Lower lobe of right lung (tissue), 2 donors: ENCODE measurements around the gene SHQ1. TPM values are rescaled to one million over a fixed set of nuclear protein-coding genes. Genes with fewer than 3 reads are reported as not detected.

ENCODE experiments used
- ATAC-seq, 2 donors: fragments of 200-7000 bp; cut with Tn5 transposase; one replicate each; pipeline ENCODE4 v1.9.1; 2020 to 2022; ENCODE audit warnings: mild to moderate bottlenecking in 2 of 2, moderate library complexity in 2 of 2
- DNase-seq: peaks from one replicate; pipeline ENCODE4 v3.0.0-alpha.2; 2020
- H3K27ac ChIP-seq: fragments of 200-600 bp; one replicate; pipeline ENCODE4 v1.8.0; 2022
- H3K27me3 ChIP-seq: fragments of 200-600 bp; one replicate; pipeline ENCODE4 v1.8.0; 2022; ENCODE audit warnings: low read depth
- H3K36me3 ChIP-seq: fragments of 200-600 bp; one replicate; pipeline ENCODE4 v1.8.0; 2022; ENCODE audit warnings: mild to moderate bottlenecking
- H3K4me1 ChIP-seq: fragments of 200-600 bp; one replicate; pipeline ENCODE4 v1.8.0; 2022
- H3K4me3 ChIP-seq: fragments of 200-600 bp; one replicate; pipeline ENCODE4 v1.8.0; 2022; ENCODE audit warnings: mild to moderate bottlenecking
- H3K9me3 ChIP-seq: fragments of 200-600 bp; one replicate; pipeline ENCODE4 v1.8.0; 2022
- CTCF ChIP-seq: fragments of 200-600 bp; IDR thresholded peaks from one replicate; pipeline ENCODE4 v1.8.0; 2022; ENCODE audit warnings: antibody characterized with exemption, mild to moderate bottlenecking
- intact Hi-C: fragments of 100-400 bp; cut with DNase I; formaldehyde crosslinking; loops from one replicate; pipeline ENCODE4 v1.11.0; 2022
- total RNA-seq: library from RNA; stranded (reverse); fragmentation: NEBNext Ultra II Directional; extraction: Animal tissue kit (Norgen Biotek cat#: 25700); gene quantifications from one replicate; pipeline ENCODE4 v1.2.1, GENCODE V29; 2021
- donor health status: DM: no; HTN: yes; CAD: no; lungs with severe emphysema.

The SHQ1 gene
- total RNA-seq, 1 donor from 2014 or later: 16.8 TPM

- intact Hi-C loops: no loop called here
- ATAC-seq: no peak
- no peak for TF ChIP-seq CTCF
- Histone ChIP-seq H3K27ac (no peak overlapping the region), H3K27me3 (no peaks in the 10 kb centered on the region), H3K4me3 (no peak overlapping the region), H3K36me3 (peaks cover 5% of the 10 kb centered on the region), H3K9me3 (no peaks in the 10 kb centered on the region), H3K4me1 (no peaks in the 10 kb centered on the region)
- no peak for DNase-seq
Observed at GRCh38 chr3:72786668-72787067, 61.6 kb downstream of the SHQ1 start.

- H3K27ac ChIP-seq: no peak overlapping the region
- no peak overlapping the region for H3K4me3 ChIP-seq
- intact Hi-C loops: no loop called here
- no peaks in the 10 kb centered on the region for H3K27me3 ChIP-seq
- peaks cover 13% of the 10 kb centered on the region for H3K36me3 ChIP-seq
- H3K9me3 ChIP-seq: no peaks in the 10 kb centered on the region
- no peaks in the 10 kb centered on the region for H3K4me1 ChIP-seq
- DNase-seq: no peak
- no peak for TF ChIP-seq CTCF
- no peak for ATAC-seq
Observed at GRCh38 chr3:72784226-72784625, 64.0 kb downstream of the SHQ1 start.

- Histone ChIP-seq H3K27me3 (no peaks in the 10 kb centered on the region), H3K27ac (no peak overlapping the region), H3K4me1 (no peaks in the 10 kb centered on the region), H3K9me3 (no peaks in the 10 kb centered on the region), H3K4me3 (no peak overlapping the region), H3K36me3 (peaks cover 13% of the 10 kb centered on the region)
- ATAC-seq: no peak
- intact Hi-C loops: no loop called here
- TF ChIP-seq CTCF: no peak
- no peak for DNase-seq
Observed at GRCh38 chr3:72782521-72782920, 65.7 kb downstream of the SHQ1 start.

- Histone ChIP-seq H3K4me3 (no peak overlapping the region), H3K27me3 (no peaks in the 10 kb centered on the region), H3K9me3 (no peaks in the 10 kb centered on the region), H3K4me1 (no peaks in the 10 kb centered on the region), H3K27ac (no peak overlapping the region), H3K36me3 (no peaks in the 10 kb centered on the region)
- intact Hi-C loops: no loop called here
- DNase-seq (no peak), ATAC-seq (no peak)
- no peak for TF ChIP-seq CTCF
Observed at GRCh38 chr3:72769758-72770540, 78.3 kb downstream of the SHQ1 start.

GRCh38 chr3:72768936-72769335 lies 79.3 kb downstream of the SHQ1 start:
- Histone ChIP-seq H3K27me3 (no peaks in the 10 kb centered on the region), H3K9me3 (no peaks in the 10 kb centered on the region), H3K36me3 (no peaks in the 10 kb centered on the region), H3K4me3 (no peak overlapping the region), H3K27ac (no peak overlapping the region), H3K4me1 (no peaks in the 10 kb centered on the region)
- ATAC-seq (no peak), DNase-seq (no peak)
- no peak for TF ChIP-seq CTCF
- intact Hi-C loops: no loop called here
